Gastrocnemius medialis (tissue), 4 donors: ENCODE results near the gene NPRL2. TPM values are rescaled to one million over a fixed set of nuclear protein-coding genes. Genes with fewer than 3 reads are reported as not detected.

Source experiments
- ATAC-seq, 2 donors: fragments of 150-250 bp; one replicate each; pipeline ENCODE4 v1.9.1; 2016
- DNase-seq, 2 donors: peaks; one replicate each; pipeline ENCODE4 v3.0.0-alpha.2; 2019
- H3K27ac ChIP-seq, 4 donors: fragments of 200-600 bp; sonication (generic); 1 replicate in 1 of 4; 2 replicates in 3 of 4; pipeline ENCODE4 v1.5.1; 2016 to 2018; ENCODE audit warnings: mild to moderate bottlenecking in 2 of 4, moderate library complexity in 1 of 4
- H3K27me3 ChIP-seq, 3 donors: fragments of 200-600 bp; sonication (generic) in 2 of 3; 1 replicate in 1 of 3; 2 replicates in 2 of 3; pipeline versions ENCODE4 v1.5.1 to v1.6.0; 2016 to 2019; ENCODE audit warnings: mild to moderate bottlenecking in 1 of 3, moderate library complexity in 1 of 3
- H3K36me3 ChIP-seq, 2 donors: fragments of 200-600 bp; sonication (generic) in 1 of 2; one replicate each; pipeline ENCODE4 v1.5.1; 2017 to 2018
- H3K4me1 ChIP-seq, 2 donors: fragments of 200-600 bp; sonication (generic) in 1 of 2; one replicate each; pipeline ENCODE4 v1.5.1; 2016 to 2017; ENCODE audit warnings: mild to moderate bottlenecking in 2 of 2
- H3K4me3 ChIP-seq, 4 donors: fragments of 200-600 bp; sonication (generic) in 3 of 4; 1 replicate in 1 of 4; 2 replicates in 3 of 4; pipeline ENCODE4 v1.5.1; 2016 to 2019; ENCODE audit warnings: mild to moderate bottlenecking in 2 of 4
- H3K9me3 ChIP-seq, 3 donors: fragments of 200-600 bp; sonication (generic) in 2 of 3; 1 replicate in 1 of 3; 2 replicates in 2 of 3; pipeline ENCODE4 v1.5.1; 2016 to 2019
- POLR2A ChIP-seq, 2 donors: fragments of 450-650 bp; IDR thresholded peaks; one replicate each; pipeline ENCODE4 v1.6.1; 2017; ENCODE audit warnings: antibody characterized with exemption in 2 of 2, mild to moderate bottlenecking in 2 of 2, moderate library complexity in 2 of 2
- in situ Hi-C, 4 donors: fragments of 200-750 bp; cut with MboI; loops; one replicate each; pipeline versions ENCODE4 v1.15.0 to v1.8.0; 2017; ENCODE audit warnings: low sequenced_read_pairs in 4 of 4
- intact Hi-C: fragments of 100-400 bp; cut with DNase I; formaldehyde crosslinking; loops from one replicate; pipeline ENCODE4 v1.15.1; 2023; ENCODE audit warnings: low total_unique reads
- total RNA-seq, 4 donors: library from RNA; depleted of rRNA; stranded (reverse); fragments of >200 nt; gene quantifications; one replicate each; pipeline versions ENCODE4 v1.1.0 to v1.2.3, GENCODE V29; 2016
- TF ChIP-seq, protein P1 (sequence below), 5 experiments: fragments of 450-650 bp in 3 of 5; fragments of 200-600 bp in 2 of 5; sonication (generic) in 2 of 5; IDR thresholded peaks in 4 of 5; conservative IDR thresholded peaks in 1 of 5; 1 replicate in 4 of 5; 2 replicates in 1 of 5; pipeline ENCODE4 v1.5.1; 2016 to 2019; ENCODE audit warnings: antibody characterized with exemption in 5 of 5, mild to moderate bottlenecking in 3 of 5, moderate library complexity in 3 of 5

Gene NPRL2
- total RNA-seq, 4 donors from 2014 or later: 14.1 to 26.2 (median 23.1) TPM

GRCh38 chr3:50337175-50337861 is 13.3 kb downstream of the NPRL2 start:
- ATAC-seq (peak; percentile 84 to 86), DNase-seq (peak; percentile 100)
- Histone ChIP-seq H3K4me1 (peaks cover 38 to 64% of the 10 kb centered on the region in 2 donors), H3K27ac (peak overlapping the region; percentile 89 to 98 (median 97)), H3K9me3 (no peaks in the 10 kb centered on the region), H3K36me3 (no peaks in the 10 kb centered on the region), H3K4me3 (peak overlapping the region; percentile 75 to 91 (median 82)), H3K27me3 (no peaks in the 10 kb centered on the region)
- intact Hi-C loops (loop anchor here (1.0 kb wide), 1 partner anchor 16 kb away; no protein-coding TSS in a partner anchor), in situ Hi-C loops (no loop called here)
- TF ChIP-seq, protein P1, sequence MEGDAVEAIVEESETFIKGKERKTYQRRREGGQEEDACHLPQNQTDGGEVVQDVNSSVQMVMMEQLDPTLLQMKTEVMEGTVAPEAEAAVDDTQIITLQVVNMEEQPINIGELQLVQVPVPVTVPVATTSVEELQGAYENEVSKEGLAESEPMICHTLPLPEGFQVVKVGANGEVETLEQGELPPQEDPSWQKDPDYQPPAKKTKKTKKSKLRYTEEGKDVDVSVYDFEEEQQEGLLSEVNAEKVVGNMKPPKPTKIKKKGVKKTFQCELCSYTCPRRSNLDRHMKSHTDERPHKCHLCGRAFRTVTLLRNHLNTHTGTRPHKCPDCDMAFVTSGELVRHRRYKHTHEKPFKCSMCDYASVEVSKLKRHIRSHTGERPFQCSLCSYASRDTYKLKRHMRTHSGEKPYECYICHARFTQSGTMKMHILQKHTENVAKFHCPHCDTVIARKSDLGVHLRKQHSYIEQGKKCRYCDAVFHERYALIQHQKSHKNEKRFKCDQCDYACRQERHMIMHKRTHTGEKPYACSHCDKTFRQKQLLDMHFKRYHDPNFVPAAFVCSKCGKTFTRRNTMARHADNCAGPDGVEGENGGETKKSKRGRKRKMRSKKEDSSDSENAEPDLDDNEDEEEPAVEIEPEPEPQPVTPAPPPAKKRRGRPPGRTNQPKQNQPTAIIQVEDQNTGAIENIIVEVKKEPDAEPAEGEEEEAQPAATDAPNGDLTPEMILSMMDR (IDR thresholded peaks at IDR 0.05 in 4 of 5, conservative IDR thresholded peaks at IDR 0.05 in 1 of 5): no peak
- TF ChIP-seq POLR2A (IDR thresholded peaks at IDR 0.05): peak; percentile 94 to 96

GRCh38 chr3:50336452-50337174 is 14.0 kb downstream of the NPRL2 start:
- peak; percentile 3 to 7 for ATAC-seq
- Histone ChIP-seq H3K27me3 (no peaks in the 10 kb centered on the region), H3K4me1 (peaks cover 38 to 64% of the 10 kb centered on the region in 2 donors), H3K4me3 (peak overlapping the region; percentile 75 to 91 (median 82)), H3K27ac (peak overlapping the region; percentile 89 to 98 (median 97)), H3K36me3 (peaks cover 0 to 7% of the 10 kb centered on the region in 2 donors), H3K9me3 (no peaks in the 10 kb centered on the region)
- TF ChIP-seq, protein P1 (IDR thresholded peaks at IDR 0.05 in 4 of 5, conservative IDR thresholded peaks at IDR 0.05 in 1 of 5): no peak
- TF ChIP-seq POLR2A (IDR thresholded peaks at IDR 0.05): no peak
- DNase-seq: no peak
- in situ Hi-C loops: no loop called here
- intact Hi-C loops: loop anchor here (1.0 kb wide), 1 partner anchor 15 kb away; no protein-coding TSS in a partner anchor

GRCh38 chr3:50334339-50335075 is 16.1 kb downstream of the NPRL2 start:
- intact Hi-C loops: no loop called here
- Histone ChIP-seq H3K36me3 (peaks cover 0 to 28% of the 10 kb centered on the region in 2 donors), H3K27me3 (no peaks in the 10 kb centered on the region), H3K9me3 (no peaks in the 10 kb centered on the region), H3K4me3 (peak overlapping the region in 3 of 4 donors; percentile 10 to 83 (median 75)), H3K27ac (peak overlapping the region; percentile 89 to 98 (median 97)), H3K4me1 (peaks cover 38 to 47% of the 10 kb centered on the region in 2 donors)
- no peak for TF ChIP-seq POLR2A (IDR thresholded peaks at IDR 0.05)
- TF ChIP-seq, protein P1 (IDR thresholded peaks at IDR 0.05 in 4 of 5, conservative IDR thresholded peaks at IDR 0.05 in 1 of 5): no peak
- ATAC-seq (no peak), DNase-seq (no peak)
- in situ Hi-C loops: no loop called here

DNA sequence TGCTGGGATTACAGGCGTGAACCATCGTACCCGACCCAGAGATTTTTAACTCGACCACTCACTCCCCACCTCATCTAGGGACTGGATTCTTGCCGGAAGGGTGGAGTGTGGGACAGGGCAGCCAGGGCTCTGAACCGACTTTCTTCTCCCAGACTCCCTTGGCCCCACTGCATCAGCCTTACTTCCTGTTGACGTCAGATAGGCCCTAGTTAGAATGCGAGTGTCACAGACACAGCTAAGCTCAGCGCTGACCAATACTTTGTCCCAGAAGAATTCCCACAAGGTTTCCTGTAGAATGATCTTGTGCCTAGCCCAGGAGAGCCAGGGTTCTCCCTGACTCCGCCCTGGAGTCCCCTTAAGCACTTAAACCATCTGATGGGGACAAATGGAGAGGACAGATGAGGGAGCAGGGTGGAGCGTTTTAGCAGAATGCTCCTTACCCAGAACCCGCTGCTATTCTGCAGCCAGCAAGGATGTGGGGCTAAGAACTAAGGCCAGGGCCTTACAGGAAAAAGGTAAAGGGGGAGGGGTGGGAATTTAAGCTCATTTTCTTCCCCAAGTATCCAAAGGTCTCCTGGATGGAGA is 16.7 kb downstream of the NPRL2 start:
- DNase-seq (peak; percentile 50 to 60), ATAC-seq (peak; percentile 4 to 19)
- H3K36me3 ChIP-seq: peaks cover 0 to 33% of the 10 kb centered on the region in 2 donors
- H3K9me3 ChIP-seq: no peaks in the 10 kb centered on the region
- intact Hi-C loops (no loop called here), in situ Hi-C loops (no loop called here)
- peak overlapping the region; percentile 89 to 98 (median 97) for H3K27ac ChIP-seq
- TF ChIP-seq POLR2A (IDR thresholded peaks at IDR 0.05): peak; percentile 36 to 70
- TF ChIP-seq, protein P1 (IDR thresholded peaks at IDR 0.05 in 4 of 5, conservative IDR thresholded peaks at IDR 0.05 in 1 of 5): no peak
- no peaks in the 10 kb centered on the region for H3K27me3 ChIP-seq
- peak overlapping the region in 3 of 4 donors; percentile 16 to 75 (median 18) for H3K4me3 ChIP-seq
- H3K4me1 ChIP-seq: peaks cover 36 to 45% of the 10 kb centered on the region in 2 donors
